GM12872 (cell line): Measurements from ENCODE around the gene CREB3L1.

Experiments used
- CTCF ChIP-seq: IDR thresholded peaks from 3 replicates; pipeline ENCODE4 v1.5.1; 2011; ENCODE audit warnings: low read depth, mild to moderate bottlenecking, low read length, moderate library complexity; ENCODE audit not compliant: insufficient read depth

CREB3L1 gene

DNA sequence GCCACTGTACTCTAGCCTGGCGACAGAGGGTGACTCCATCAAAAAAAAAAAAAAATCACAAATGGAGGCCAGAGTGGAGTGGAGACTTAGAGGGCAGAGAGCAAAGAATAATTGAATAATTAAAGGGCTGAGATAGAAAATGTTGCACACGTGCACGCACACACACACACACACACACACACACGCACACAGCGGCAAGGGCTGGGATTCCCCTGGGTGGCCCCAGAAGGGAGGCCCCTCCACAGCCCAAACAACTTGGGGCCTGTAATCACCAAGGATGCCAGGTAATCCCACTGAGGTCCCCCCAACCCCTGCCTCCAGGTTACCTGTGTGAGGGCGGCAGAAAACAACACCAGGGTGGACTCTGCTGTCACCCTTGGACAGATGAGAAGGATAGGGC, 57.8 kb downstream of the CREB3L1 start:
- no peak for TF ChIP-seq CTCF

DNA sequence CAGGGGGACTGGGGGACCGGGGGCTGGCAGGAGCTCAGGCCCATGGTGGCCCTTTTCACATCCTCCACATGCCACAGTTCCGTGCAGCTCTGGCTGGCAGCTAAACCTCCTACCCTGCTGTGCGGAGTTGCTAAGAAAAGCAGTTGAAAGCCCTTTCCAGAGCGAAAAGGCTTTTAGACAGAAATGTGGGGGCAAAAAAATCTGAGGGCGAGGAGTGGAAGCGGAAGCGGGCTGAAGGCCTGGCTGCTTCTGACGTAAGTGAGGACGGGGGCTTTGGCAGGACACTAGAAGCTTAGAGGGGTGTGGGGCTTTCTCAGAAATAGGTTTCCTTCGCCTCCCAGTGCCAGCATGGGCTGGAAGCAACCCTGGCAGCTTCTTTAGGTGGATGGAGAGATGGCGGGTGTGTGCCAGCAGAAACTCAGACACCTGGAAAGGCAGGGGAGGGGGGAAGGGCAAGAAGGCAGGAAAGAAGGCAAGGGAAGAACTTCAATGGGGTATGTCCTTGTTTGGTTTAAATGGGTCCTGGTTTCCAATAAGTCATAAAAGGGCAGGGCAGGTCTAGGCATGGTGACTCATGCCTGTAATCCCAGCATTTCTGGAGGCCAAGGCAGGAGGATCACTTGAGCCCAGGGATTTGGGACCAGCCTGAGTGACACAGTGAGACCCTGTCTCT, 58.6 kb downstream of the CREB3L1 start:
- no peak for TF ChIP-seq CTCF

DNA sequence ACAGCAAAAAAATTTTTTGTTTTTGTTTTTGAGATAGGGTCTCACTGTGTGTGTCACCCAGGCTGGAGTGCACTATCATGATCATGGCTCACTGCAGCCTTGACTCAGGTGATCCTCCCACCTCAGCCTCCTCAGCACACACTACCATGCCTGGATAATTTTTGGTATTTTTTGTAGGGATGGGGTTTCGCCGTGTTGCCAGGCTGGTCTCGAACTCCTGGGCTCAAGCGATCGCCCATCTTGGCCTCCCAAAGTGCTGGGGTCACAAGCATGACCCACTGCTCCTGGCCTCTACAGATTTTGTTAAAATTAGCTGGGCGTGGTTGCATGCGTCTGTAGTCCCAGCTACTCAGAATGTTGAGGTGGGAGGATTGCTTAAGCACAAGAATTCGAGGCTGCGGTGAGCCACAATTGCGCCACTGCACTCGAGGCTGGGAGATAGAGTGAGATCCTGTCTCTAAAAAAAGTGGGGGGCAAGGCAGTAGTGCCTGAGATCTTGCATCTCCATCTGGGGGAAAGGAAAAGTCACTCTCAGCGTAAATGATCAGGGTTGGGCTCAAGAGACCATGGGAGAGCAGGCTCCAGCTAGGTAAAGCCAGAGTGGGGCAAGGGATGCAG, 59.2 kb downstream of the CREB3L1 start:
- no peak for TF ChIP-seq CTCF

GRCh38 chr11:46337626-46338345, 60.3 kb downstream of the CREB3L1 start:
- TF ChIP-seq CTCF: no peak

- TF ChIP-seq CTCF: no peak
These were observed 61.1 kb downstream of the CREB3L1 start for GRCh38 chr11:46338636-46338987.

- TF ChIP-seq CTCF: no peak
These were observed 61.7 kb downstream of the CREB3L1 start for GRCh38 chr11:46338988-46339666.

DNA sequence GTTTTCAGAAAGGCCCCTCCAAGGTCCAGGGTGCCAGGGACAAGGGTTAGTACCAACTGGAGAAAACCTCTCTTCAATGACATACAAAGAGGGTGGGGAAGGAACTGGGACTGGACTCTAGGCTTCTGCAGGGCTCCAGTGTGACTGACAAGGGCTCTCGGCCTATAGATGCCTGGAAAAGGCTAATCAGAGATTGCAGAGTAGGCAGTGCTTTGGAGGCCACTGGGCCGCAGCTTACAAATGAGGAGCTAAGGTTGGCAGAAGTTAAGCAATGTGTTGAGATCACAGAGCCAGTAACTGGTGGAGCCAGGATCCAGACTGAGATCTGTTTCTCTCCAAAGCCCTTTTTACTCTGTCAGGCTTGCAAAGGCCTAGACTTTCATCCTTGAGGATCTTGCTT, 62.4 kb downstream of the CREB3L1 start:
- no peak for TF ChIP-seq CTCF
